Kidney epithelial cell (primary cell): ENCODE data around the gene PRKAR1B. TPM values are rescaled to one million over a fixed set of nuclear protein-coding genes. Genes with fewer than 3 reads are reported as not detected.

ENCODE experiments used
- DNase-seq: peaks from one replicate; pipeline ENCODE4 v3.0.0-alpha.2; 2010; ENCODE audit warnings: low read depth
- H3K27me3 ChIP-seq: 2 replicates; pipeline ENCODE4 v1.6.0; 2011; ENCODE audit warnings: low read length; ENCODE audit not compliant: control insufficient read depth, insufficient read depth
- H3K36me3 ChIP-seq: 2 replicates; pipeline ENCODE4 v1.5.1; 2011; ENCODE audit warnings: low read length; ENCODE audit not compliant: control insufficient read depth, insufficient read depth
- H3K4me3 ChIP-seq: 2 replicates; pipeline ENCODE4 v1.5.1; 2011; ENCODE audit warnings: low read depth, mild to moderate bottlenecking, control low read depth, low read length
- total RNA-seq: library from RNA; depleted of rRNA; stranded (reverse); fragments of >200 nt; gene quantifications from 2 replicates; pipeline ENCODE4 v1.2.3, GENCODE V29; 2015
- TF ChIP-seq, protein P1 (sequence below): IDR thresholded peaks from 2 replicates; pipeline ENCODE4 v1.5.1; 2011; ENCODE audit warnings: mild to moderate bottlenecking, moderate library complexity, low read length, control low read depth, inconsistent platforms; ENCODE audit not compliant: insufficient read depth, poor library complexity, severe bottlenecking

PRKAR1B gene
- total RNA-seq, 1 donor from 2014 or later = 23.8 TPM

DNA sequence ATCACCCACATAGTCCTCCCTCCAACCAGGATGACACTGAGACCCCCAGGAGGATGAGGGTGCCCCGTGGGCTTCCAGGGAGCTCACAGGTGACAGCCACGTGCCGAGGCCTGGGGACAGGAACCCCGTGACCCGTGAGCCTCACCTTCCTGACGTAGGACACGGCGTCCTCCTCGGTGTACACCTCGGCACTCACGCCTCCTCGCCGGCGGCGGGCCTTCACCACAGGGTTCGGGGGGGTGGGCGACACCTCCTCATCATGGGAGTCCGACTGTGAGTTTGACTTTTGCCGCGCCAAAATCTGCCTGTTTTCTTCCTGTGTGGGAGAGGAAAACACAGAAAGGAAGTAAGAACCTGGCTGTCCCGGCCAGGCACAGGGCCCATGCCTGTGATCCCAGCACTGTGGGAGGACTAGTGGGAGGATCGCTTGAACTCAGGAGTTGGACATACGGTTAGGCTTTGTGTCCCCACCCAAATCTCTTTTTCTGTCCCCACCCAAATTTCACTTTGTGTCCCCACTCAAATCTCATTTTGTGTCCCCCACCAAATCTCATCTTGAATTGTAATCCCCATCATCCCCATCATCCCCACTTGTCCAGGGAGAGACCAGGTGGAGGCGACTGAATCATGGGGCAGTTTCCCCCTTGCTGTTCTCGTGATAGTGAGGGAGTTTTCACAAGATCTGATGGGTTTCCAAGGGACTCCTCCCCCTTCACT lies 46.5 kb downstream of the PRKAR1B start:
- Histone ChIP-seq H3K4me3 (no peak overlapping the region), H3K36me3 (peaks cover 2% of the 10 kb centered on the region)
- TF ChIP-seq, protein P1, sequence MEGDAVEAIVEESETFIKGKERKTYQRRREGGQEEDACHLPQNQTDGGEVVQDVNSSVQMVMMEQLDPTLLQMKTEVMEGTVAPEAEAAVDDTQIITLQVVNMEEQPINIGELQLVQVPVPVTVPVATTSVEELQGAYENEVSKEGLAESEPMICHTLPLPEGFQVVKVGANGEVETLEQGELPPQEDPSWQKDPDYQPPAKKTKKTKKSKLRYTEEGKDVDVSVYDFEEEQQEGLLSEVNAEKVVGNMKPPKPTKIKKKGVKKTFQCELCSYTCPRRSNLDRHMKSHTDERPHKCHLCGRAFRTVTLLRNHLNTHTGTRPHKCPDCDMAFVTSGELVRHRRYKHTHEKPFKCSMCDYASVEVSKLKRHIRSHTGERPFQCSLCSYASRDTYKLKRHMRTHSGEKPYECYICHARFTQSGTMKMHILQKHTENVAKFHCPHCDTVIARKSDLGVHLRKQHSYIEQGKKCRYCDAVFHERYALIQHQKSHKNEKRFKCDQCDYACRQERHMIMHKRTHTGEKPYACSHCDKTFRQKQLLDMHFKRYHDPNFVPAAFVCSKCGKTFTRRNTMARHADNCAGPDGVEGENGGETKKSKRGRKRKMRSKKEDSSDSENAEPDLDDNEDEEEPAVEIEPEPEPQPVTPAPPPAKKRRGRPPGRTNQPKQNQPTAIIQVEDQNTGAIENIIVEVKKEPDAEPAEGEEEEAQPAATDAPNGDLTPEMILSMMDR = no peak

DNA sequence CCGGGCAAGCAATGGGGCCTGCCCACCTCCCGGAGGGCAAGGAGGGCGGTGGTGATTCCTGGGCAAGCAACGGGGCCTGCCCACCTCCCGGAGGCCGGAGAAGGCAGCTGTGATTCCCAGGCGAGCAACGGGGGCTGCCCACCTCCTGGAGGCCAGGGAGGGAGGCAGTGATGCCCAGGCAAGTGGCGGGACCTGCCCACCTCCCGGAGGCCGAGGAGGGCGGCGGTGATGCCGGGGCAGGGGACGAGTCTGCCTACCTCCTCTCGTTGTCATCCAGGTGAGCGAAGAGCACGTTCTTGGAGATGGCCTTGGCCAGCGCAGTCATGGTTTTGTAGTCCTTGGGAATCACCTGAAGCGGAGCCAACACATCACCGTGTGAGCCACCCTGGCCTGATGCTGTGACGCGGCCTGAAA lies 50.1 kb downstream of the PRKAR1B start:
- peaks cover 2% of the 10 kb centered on the region for H3K36me3 ChIP-seq
- DNase-seq = no peak
- TF ChIP-seq, protein P1 = no peak

More for the DNA sequence above, 46.5 kb downstream of the PRKAR1B start:
- DNase-seq = no peak
- H3K27me3 ChIP-seq = no peaks in the 10 kb centered on the region

DNA sequence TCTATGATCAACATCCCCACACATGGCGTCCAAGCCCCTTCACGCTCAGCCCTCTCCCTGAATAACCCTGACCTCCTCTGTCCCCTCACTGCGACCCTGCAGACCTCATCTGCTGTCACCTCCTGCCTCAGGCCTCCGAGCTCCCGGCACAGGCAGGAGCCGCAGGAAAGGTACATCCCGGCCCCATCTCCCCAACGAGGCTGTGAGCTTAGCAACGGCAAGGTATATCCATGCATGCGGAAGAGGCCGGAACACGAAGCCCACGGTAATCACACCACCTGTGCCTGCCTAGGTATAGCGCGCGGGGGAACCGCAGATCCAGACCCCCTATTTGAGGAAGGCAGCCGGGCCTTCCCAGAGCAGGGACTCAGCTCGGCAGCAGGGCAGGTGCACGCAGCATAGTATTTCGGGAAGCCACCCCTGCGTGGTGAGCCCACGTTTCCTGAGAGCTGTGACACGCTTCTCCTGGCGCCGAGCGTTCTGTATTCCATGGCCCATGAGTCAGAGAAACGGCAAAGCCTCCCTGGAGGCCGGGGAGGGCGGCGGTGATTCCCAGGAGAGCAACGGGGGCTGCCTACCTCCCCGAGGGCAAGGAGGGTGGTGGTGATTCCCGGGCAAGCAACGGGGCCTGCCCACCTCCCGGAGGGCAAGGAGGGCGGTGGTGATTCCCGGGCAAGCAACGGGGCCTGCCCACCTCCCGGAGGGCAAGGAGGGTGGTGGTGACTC lies 50.7 kb downstream of the PRKAR1B start:
- no peak overlapping the region for H3K4me3 ChIP-seq
- TF ChIP-seq, protein P1 = no peak
- no peaks in the 10 kb centered on the region for H3K27me3 ChIP-seq
- peaks cover 2% of the 10 kb centered on the region for H3K36me3 ChIP-seq
- no peak for DNase-seq

More for the DNA sequence above, 50.1 kb downstream of the PRKAR1B start:
- no peaks in the 10 kb centered on the region for H3K27me3 ChIP-seq
- H3K4me3 ChIP-seq = no peak overlapping the region

DNA sequence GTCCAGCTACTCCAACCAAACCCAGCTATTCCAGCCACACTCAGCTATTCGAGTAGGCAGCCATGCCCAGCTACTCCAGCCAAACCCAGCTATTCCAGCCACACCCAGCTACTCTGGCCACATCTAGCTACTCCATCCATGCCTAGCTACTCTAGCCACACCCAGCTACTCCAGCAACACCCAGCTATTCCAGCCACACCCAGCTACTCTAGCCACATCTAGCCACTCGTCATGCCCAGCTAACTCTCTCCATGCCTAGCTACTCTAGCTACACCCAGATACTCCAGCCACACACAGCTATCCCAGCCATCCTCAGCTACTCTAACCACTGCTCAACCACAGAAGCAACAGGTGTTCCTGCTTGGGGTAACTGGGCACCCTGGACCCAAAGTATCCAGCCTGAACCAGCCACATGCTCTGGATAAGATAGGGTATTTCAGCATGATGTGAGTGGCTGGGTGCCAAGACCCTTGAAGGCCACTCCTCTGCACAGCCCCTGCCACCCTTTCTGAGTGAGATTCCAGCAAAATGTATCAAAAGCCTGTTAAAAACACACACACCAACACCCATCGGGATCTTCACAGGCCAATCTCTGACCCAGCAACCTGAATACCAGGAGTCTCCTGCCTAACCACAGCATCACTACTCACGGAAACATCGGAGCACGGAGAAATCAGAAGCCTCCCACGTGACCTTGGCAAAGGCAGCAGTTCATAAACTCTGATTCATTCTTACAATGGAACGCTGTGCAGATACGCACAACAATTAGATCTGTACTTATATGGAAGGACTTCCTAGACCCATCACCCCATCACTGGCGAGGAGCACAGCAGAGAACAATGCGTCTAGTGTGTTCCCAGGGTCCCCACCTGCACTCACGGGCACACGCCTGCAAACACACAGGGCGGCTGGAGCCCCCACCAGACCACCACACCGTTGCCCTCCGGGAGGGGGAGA lies 52.3 kb downstream of the PRKAR1B start:
- Histone ChIP-seq H3K4me3 (no peak overlapping the region), H3K27me3 (no peaks in the 10 kb centered on the region), H3K36me3 (peaks cover 2% of the 10 kb centered on the region)
- no peak for DNase-seq
- TF ChIP-seq, protein P1 = no peak

DNA sequence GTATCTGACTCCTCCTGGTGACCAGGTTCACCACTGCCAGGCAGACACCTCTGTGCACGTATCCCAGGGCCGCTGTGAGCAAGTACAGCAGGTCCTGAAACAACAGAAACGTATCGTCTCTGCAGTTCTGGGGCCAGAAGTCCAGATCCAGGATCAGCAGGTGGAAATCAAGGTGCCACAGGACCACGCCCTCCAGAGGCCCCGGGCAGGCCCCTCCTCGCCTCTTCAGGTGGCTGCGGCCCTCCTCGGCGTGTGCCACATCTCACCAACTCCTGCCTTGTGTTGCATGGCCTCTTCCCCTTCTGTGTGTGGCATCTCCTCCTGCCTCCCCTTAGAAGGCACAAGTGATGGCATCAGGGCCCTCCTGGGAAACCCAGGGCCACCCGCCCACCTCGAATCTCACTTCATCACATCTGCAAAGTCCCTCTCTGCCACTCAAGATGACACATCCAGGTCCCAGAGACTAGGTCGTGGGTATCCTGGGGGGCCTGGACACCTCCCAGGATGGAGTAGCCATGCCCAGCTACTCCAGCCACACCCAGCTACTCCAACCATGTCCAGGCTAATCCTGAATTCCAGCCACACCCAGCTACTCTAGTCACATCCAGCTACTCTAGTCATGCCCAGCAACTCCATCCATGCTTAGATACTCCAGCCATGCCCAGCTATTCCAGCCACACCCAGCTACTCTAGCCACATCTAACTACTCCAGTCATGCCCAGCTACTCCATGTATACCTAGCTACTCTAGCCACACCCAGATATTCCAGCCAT lies 53.2 kb downstream of the PRKAR1B start:
- Histone ChIP-seq H3K36me3 (peaks cover 2% of the 10 kb centered on the region), H3K4me3 (no peak overlapping the region), H3K27me3 (no peaks in the 10 kb centered on the region)
- TF ChIP-seq, protein P1 = no peak
- DNase-seq = no peak
